ENCODE data around the gene CPED1. TPM values are rescaled to one million over a fixed set of nuclear protein-coding genes. Genes with fewer than 3 reads are reported as not detected.

Gene CPED1
- total RNA-seq, 2 experiments from 2014 or later = 0.17 TPM; not detected in 1

DNA sequence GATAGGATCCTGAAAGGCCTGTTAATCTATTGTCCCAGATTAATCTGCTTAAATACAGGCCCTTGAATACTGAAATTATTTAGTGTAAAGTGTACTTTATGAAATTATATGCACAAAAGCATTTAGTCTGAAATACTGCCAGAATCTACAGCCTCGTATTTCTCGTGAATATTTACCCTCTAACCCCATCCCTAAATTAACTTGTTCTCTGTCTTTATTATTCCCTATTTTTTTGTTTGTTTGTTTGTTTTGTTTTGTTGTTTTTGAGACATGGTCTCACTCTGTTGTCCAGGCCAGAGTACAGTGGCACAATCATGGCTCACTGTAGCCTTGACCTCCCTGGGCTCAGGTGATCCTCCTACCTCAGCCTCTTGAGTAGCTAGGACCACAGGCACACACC, 2.7 kb upstream of the CPED1 start:
- CTCF ChIA-PET = interaction anchor here (1.3 kb wide), 1 partner anchor 14 kb away, joined by 4 read pairs; no protein-coding TSS in a partner anchor
- H3K27me3 Mint-ChIP-seq = peaks cover 33% of the 10 kb centered on the region
- POLR2A ChIA-PET = no interaction called here
- H3K4me3 Mint-ChIP-seq = no peak overlapping the region
- H3K9me3 Mint-ChIP-seq = no peaks in the 10 kb centered on the region
- H3K4me1 Mint-ChIP-seq = peaks cover 26% of the 10 kb centered on the region
- DNase-seq = no peak
- peaks cover 2% of the 10 kb centered on the region for H3K36me3 Mint-ChIP-seq (ENCODE audit: low read depth)
- H3K27ac Mint-ChIP-seq = no peak overlapping the region

GRCh38 chr7:120986650-120987049, 1.9 kb upstream of the CPED1 start:
- Mint-ChIP-seq H3K36me3 (ENCODE audit: low read depth) (peaks cover 2% of the 10 kb centered on the region), H3K9me3 (no peaks in the 10 kb centered on the region), H3K27ac (no peak overlapping the region), H3K4me1 (peaks cover 26% of the 10 kb centered on the region), H3K4me3 (no peak overlapping the region), H3K27me3 (peaks cover 37% of the 10 kb centered on the region)
- no peak for DNase-seq
- POLR2A ChIA-PET = no interaction called here
- CTCF ChIA-PET = interaction anchor here (1.3 to 2.2 kb wide), 3 partner anchors 10 to 36 kb away, joined by 4 to 11 read pairs (median 6); partner anchors contain the start of gene ING3

GRCh38 chr7:120987280-120987679, 1.2 kb upstream of the CPED1 start:
- Mint-ChIP-seq H3K4me1 (peaks cover 20% of the 10 kb centered on the region), H3K27ac (no peak overlapping the region), H3K36me3 (ENCODE audit: low read depth) (no peaks in the 10 kb centered on the region), H3K27me3 (peaks cover 40% of the 10 kb centered on the region), H3K4me3 (no peak overlapping the region), H3K9me3 (no peaks in the 10 kb centered on the region)
- ChIA-PET POLR2A (no interaction called here), CTCF (interaction anchor here (0.7 to 2.2 kb wide), 7 partner anchors 9 to 124 kb away, joined by 3 to 11 read pairs (median 5); partner anchors contain the start of gene ING3)
- DNase-seq = no peak

DNA sequence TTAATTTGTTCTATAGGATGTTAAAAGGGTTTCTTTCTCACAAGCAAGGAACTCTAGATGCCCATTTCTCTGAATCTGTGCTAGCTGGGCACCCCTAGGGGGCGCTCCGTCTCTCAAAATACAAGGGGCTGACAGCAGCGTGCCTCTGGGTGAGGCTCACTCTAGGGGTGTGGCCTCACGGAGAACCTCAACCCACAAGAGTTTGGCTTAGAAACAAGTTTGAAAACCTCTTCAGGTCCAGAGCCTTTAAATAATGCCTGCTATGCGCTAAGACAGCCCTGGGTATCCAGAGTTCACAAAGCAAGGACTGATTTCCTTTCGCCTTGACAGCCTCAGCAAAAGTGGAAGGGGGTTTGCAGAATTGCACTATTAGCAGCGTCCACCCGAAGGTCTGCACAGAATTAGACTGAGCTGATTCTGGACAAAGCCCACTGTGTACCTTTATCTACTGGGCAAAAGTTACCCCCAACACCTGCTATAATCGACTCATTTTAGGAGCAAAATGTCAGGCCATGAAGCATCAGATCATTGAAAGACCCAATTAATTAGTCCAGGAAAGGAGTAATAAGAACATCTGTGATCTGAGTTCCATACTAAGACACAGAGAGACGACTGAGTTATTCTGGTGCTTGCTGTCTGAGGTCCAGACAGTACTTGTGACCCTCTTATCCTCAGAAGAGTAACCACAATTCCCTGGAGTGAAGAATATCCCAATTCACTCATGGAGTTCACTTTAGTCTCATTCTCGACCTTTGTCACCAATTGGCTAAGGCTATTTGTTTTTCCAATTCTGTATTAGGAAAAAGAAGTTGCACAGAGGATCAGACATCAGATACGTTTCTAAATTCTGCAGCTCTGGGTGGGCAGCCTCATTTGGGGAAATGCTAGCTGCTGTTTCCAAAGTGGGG, 574 bp upstream of the CPED1 start:
- H3K4me3 Mint-ChIP-seq = peak overlapping the region; percentile 58
- CTCF ChIA-PET = interaction anchor here (0.7 to 2.2 kb wide), 8 partner anchors 8 to 125 kb away, joined by 3 to 11 read pairs (median 4); partner anchors contain the start of gene ING3
- no peaks in the 10 kb centered on the region for H3K9me3 Mint-ChIP-seq
- H3K36me3 Mint-ChIP-seq (ENCODE audit: low read depth) = no peaks in the 10 kb centered on the region
- peaks cover 19% of the 10 kb centered on the region for H3K4me1 Mint-ChIP-seq
- peaks cover 45% of the 10 kb centered on the region for H3K27me3 Mint-ChIP-seq
- no peak overlapping the region for H3K27ac Mint-ChIP-seq
- peak; percentile 89 for DNase-seq
- POLR2A ChIA-PET = no interaction called here

- no peak for DNase-seq
- Mint-ChIP-seq H3K36me3 (ENCODE audit: low read depth) (no peaks in the 10 kb centered on the region), H3K27me3 (peaks cover 51% of the 10 kb centered on the region), H3K9me3 (no peaks in the 10 kb centered on the region), H3K27ac (no peak overlapping the region), H3K4me1 (peaks cover 19% of the 10 kb centered on the region), H3K4me3 (no peak overlapping the region)
- ChIA-PET POLR2A (no interaction called here), CTCF (interaction anchor here (0.7 to 1.2 kb wide), 3 partner anchors 11 to 94 kb away, joined by 3 to 4 read pairs (median 3); no protein-coding TSS in a partner anchor)
Measured at GRCh38 chr7:120989257-120990220, 1.0 kb downstream of the CPED1 start.

GRCh38 chr7:120990468-120991118, 2.1 kb downstream of the CPED1 start:
- POLR2A ChIA-PET = no interaction called here
- H3K27me3 Mint-ChIP-seq = peaks cover 52% of the 10 kb centered on the region

DNA sequence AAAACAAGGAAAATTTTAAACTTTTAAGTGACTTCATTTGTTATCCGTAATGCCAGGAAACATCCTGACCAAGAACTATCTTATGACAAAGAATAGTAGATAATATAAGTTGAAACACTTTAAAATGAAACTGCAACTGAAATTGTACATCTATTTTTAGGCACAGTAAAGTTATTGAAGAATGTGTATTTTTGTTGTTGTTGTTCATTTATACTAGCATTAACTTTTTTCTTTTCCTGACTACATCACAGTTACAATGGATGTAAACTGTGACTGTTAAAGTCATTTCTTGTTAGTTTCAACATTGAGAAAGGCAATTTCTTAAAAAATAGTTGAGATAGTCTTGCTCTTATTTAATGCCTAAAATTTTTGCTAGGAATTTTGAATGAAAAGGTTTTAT, 2.6 kb downstream of the CPED1 start:
- Mint-ChIP-seq H3K4me3 (no peak overlapping the region), H3K27me3 (peaks cover 52% of the 10 kb centered on the region), H3K9me3 (no peaks in the 10 kb centered on the region), H3K27ac (no peak overlapping the region), H3K36me3 (ENCODE audit: low read depth) (no peaks in the 10 kb centered on the region), H3K4me1 (peaks cover 19% of the 10 kb centered on the region)
- no peak for DNase-seq
- ChIA-PET POLR2A (no interaction called here), CTCF (no interaction called here)

More at GRCh38 chr7:120990468-120991118, 2.1 kb downstream of the CPED1 start:
- peaks cover 19% of the 10 kb centered on the region for H3K4me1 Mint-ChIP-seq
- no peak overlapping the region for H3K4me3 Mint-ChIP-seq
- H3K9me3 Mint-ChIP-seq = no peaks in the 10 kb centered on the region
- CTCF ChIA-PET = no interaction called here
- no peak for DNase-seq
- H3K36me3 Mint-ChIP-seq (ENCODE audit: low read depth) = no peaks in the 10 kb centered on the region
- no peak overlapping the region for H3K27ac Mint-ChIP-seq

DNA sequence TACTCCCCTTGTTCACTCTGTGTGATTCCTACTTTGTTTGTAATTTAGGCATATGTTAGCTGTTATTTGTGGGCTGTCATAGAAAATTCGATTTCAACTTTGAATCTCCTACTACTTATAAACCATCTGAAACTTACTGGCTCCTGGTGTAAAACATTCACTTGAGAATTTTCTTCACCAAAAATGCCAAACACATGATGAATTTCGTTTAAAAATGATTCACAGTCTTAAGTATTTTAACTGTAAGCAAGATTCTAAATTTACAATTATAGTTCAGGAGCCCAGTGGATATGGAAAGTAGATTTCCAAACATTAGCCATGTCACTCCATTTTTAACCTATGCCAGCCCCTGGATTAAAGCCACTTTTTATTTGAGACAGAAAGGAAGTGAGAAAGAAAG, 3.1 kb downstream of the CPED1 start:
- H3K9me3 Mint-ChIP-seq = no peaks in the 10 kb centered on the region
- H3K27ac Mint-ChIP-seq = no peak overlapping the region
- H3K27me3 Mint-ChIP-seq = peaks cover 50% of the 10 kb centered on the region
- peaks cover 22% of the 10 kb centered on the region for H3K4me1 Mint-ChIP-seq
- no peaks in the 10 kb centered on the region for H3K36me3 Mint-ChIP-seq (ENCODE audit: low read depth)
- DNase-seq = no peak
- no peak overlapping the region for H3K4me3 Mint-ChIP-seq
- POLR2A ChIA-PET = no interaction called here
- CTCF ChIA-PET = no interaction called here

- H3K4me1 Mint-ChIP-seq = peaks cover 25% of the 10 kb centered on the region
- no peak for DNase-seq
- ChIA-PET CTCF (no interaction called here), POLR2A (no interaction called here)
- H3K9me3 Mint-ChIP-seq = no peaks in the 10 kb centered on the region
- no peak overlapping the region for H3K4me3 Mint-ChIP-seq
- no peak overlapping the region for H3K27ac Mint-ChIP-seq
- peaks cover 52% of the 10 kb centered on the region for H3K27me3 Mint-ChIP-seq
- H3K36me3 Mint-ChIP-seq (ENCODE audit: low read depth) = no peaks in the 10 kb centered on the region
Measured at GRCh38 chr7:120992272-120992964, 3.9 kb downstream of the CPED1 start.

DNA sequence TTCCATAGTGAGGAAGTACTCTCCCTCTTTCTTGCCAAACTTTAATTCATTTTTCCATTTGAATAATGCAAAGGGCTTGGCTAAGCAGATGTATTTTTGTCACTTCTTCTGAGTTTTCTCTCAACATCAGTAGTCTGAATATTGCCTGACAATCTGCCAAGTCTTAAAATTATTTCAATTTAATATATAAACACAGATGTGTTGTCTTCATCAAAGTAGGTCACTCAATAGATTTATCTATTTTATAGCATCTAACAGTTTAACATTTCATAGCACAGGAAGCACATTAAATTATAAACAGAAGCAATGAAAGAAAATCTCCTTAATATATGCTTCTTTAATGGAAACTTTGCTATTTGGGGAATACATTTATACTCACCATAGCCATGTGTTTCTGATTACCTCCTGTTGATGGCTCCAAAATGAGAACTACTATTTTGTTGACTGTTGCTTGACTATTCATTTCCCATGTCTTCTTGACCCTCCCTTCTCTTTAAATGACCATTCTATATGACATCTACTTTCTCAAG, 4.5 kb downstream of the CPED1 start:
- Mint-ChIP-seq H3K36me3 (ENCODE audit: low read depth) (no peaks in the 10 kb centered on the region), H3K27ac (no peak overlapping the region), H3K9me3 (no peaks in the 10 kb centered on the region), H3K4me1 (peaks cover 21% of the 10 kb centered on the region), H3K27me3 (peaks cover 50% of the 10 kb centered on the region), H3K4me3 (no peak overlapping the region)
- ChIA-PET CTCF (no interaction called here), POLR2A (no interaction called here)
- no peak for DNase-seq

GRCh38 chr7:120993553-120994191, 5.2 kb downstream of the CPED1 start:
- no peak for DNase-seq
- peaks cover 43% of the 10 kb centered on the region for H3K27me3 Mint-ChIP-seq
- H3K4me1 Mint-ChIP-seq = peaks cover 15% of the 10 kb centered on the region
- no peak overlapping the region for H3K4me3 Mint-ChIP-seq
- ChIA-PET POLR2A (no interaction called here), CTCF (no interaction called here)
- no peaks in the 10 kb centered on the region for H3K36me3 Mint-ChIP-seq (ENCODE audit: low read depth)
- H3K9me3 Mint-ChIP-seq = no peaks in the 10 kb centered on the region
- H3K27ac Mint-ChIP-seq = no peak overlapping the region
